K562 (cell line): Measurements from ENCODE around the gene SLC25A21. TPM values are rescaled to one million over a fixed set of nuclear protein-coding genes. Genes with fewer than 3 reads are reported as not detected.
"Not testable (repeated sequence)": the region's sequence is repeated elsewhere in the genome, so short reads cannot be mapped to it uniquely, and the experiment has no call there.

ENCODE experiments used
- ATAC-seq: fragments of 200-7000 bp; cut with Tn5 transposase; 3 replicates; pipeline ENCODE4 v1.9.1; 2020; ENCODE audit warnings: moderate library complexity
- BruUV-seq: library from RNA; stranded (reverse); fragments of 400-500 nt; replicated peaks from 2 replicates; lab custom pipeline; 2021; lab: Mats Ljungman, UMichigan
- CTCF ChIA-PET: fragments of 300-600 bp; formaldehyde crosslinking; extraction: SDS; loops from one replicate; lab custom pipeline; 2021; ENCODE audit warnings: low intra/inter-chr PET ratio; lab: Yijun Ruan, JAX
- POLR2A ChIA-PET: fragments of 300-600, 350-650 bp; sonication (Branson Sonifier 250); formaldehyde crosslinking; extraction: SDS; loops from one replicate; lab custom pipeline; 2021; ENCODE audit warnings: antibody characterized with exemption, inconsistent platforms; lab: Yijun Ruan, JAX
- DNase-seq, 4 experiments: peaks; one replicate each; pipeline versions ENCODE4 v3.0.0 to v3.0.0-alpha.2; 2011 to 2018; ENCODE audit warnings: low spot score in 3 of 4, mixed read lengths in 3 of 4; ENCODE audit errors: extremely low read depth in 1 of 4
- FAIRE-seq: peaks from 2 replicates; lab custom pipeline; 2011; peaks lifted over from hg19 to GRCh38; lab: Jason Lieb, UNC
- H2AFZ ChIP-seq: 2 replicates; pipeline ENCODE4 v1.6.0; 2011; ENCODE audit warnings: low read depth, low read length, control low read depth, inconsistent platforms
- H3K27ac ChIP-seq: fragments of 200-600 bp; 3 replicates; pipeline ENCODE4 v1.8.0; 2011; ENCODE audit warnings: low read depth, mild to moderate bottlenecking, control low read depth, inconsistent platforms, low read length, moderate library complexity, mixed read lengths; ENCODE audit errors: extremely low read depth
- H3K27me3 ChIP-seq, 2 experiments: fragments of 300-600 bp in 1 of 2; 2 replicates in 1 of 2; 3 replicates in 1 of 2; pipeline versions ENCODE4 v1.6.0 to v1.8.0; 2011; ENCODE audit warnings: inconsistent platforms in 2 of 2, low read length in 2 of 2, mild to moderate bottlenecking in 1 of 2, mixed read lengths in 1 of 2, moderate library complexity in 1 of 2; ENCODE audit not compliant: control insufficient read depth in 2 of 2, insufficient read depth in 2 of 2
- H3K36me3 ChIP-seq: fragments of 300-600 bp; 3 replicates; pipeline ENCODE4 v1.8.0; 2011; ENCODE audit warnings: mild to moderate bottlenecking, low read length, inconsistent platforms; ENCODE audit not compliant: control insufficient read depth, insufficient read depth
- H3K4me1 ChIP-seq, 2 experiments: fragments of 200-600 bp in 1 of 2; replicated peaks in 1 of 2; 2 replicates in 1 of 2; 3 replicates in 1 of 2; pipeline versions ENCODE4 v1.5.1 to v1.8.0; 2011; ENCODE audit warnings: inconsistent platforms in 2 of 2, low read length in 2 of 2, mild to moderate bottlenecking in 1 of 2, mixed read lengths in 1 of 2, moderate library complexity in 1 of 2; ENCODE audit not compliant: control insufficient read depth in 2 of 2, insufficient read depth in 2 of 2
- H3K4me2 ChIP-seq: 2 replicates; pipeline ENCODE4 v1.6.1; 2011; ENCODE audit warnings: low read length, control low read depth, inconsistent platforms, mixed read lengths; ENCODE audit not compliant: insufficient read depth
- H3K4me3 ChIP-seq: fragments of 200-600 bp; sonication (generic), shearing (Covaris generic); 2 replicates; pipeline ENCODE4 v1.5.1; 2016; ENCODE audit warnings: control low read depth, inconsistent platforms
- H3K79me2 ChIP-seq: fragments of 200-600 bp; 3 replicates; pipeline ENCODE4 v1.8.0; 2011; ENCODE audit warnings: low read length, inconsistent platforms; ENCODE audit not compliant: control insufficient read depth, insufficient read depth
- H3K9ac ChIP-seq, 2 experiments: 2 replicates each; pipeline versions ENCODE4 v1.6.0 to v1.6.1; 2011; ENCODE audit warnings: low read depth in 2 of 2, low read length in 2 of 2, control low read depth in 1 of 2, inconsistent platforms in 1 of 2, mild to moderate bottlenecking in 1 of 2, mixed read lengths in 1 of 2; ENCODE audit not compliant: insufficient read depth in 1 of 2
- H3K9me1 ChIP-seq: one replicate; pipeline ENCODE4 v1.6.0; 2011; ENCODE audit warnings: inconsistent platforms, mild to moderate bottlenecking, low read length, moderate library complexity; ENCODE audit not compliant: control insufficient read depth, insufficient read depth
- H3K9me3 ChIP-seq: replicated peaks from 2 replicates; pipeline ENCODE4 v1.5.1; 2011; ENCODE audit warnings: low read depth, low read length, inconsistent platforms; ENCODE audit not compliant: control insufficient read depth, insufficient read depth
- H4K20me1 ChIP-seq: replicated peaks from 2 replicates; pipeline ENCODE4 v1.6.1; 2011; ENCODE audit warnings: low read length, inconsistent platforms, mixed read lengths; ENCODE audit not compliant: control insufficient read depth, insufficient read depth
- DACH1 ChIP-seq: fragments of 450-650 bp; IDR thresholded peaks from 2 replicates; pipeline ENCODE4 v1.6.1; 2018; ENCODE audit not compliant: partially characterized antibody
- WGBS: fragments of 100-300 bp; shearing (Covaris generic); methylation state at CpG from one replicate; pipeline ENCODE4 v1.1.6; 2016; ENCODE audit warnings: low coverage, mixed read lengths; ENCODE audit not compliant: insufficient coverage; ENCODE audit errors: missing lambda C conversion rate; 5-methylcytosine and 5-hydroxymethylcytosine counted together
- in situ Hi-C: fragments of 300-500 bp; cut with MboI; formaldehyde crosslinking; loops from 4 replicates; pipeline ENCODE4 v1.15.0; 2018; ENCODE audit warnings: inconsistent platforms, mixed read lengths
- intact Hi-C: fragments of 100-400 bp; cut with micrococcal nuclease; formaldehyde crosslinking; loops from 2 replicates; pipeline ENCODE4 v1.14.2; 2022
- polyA plus RNA-seq, 8 experiments: library from polyadenylated mRNA; depleted of rRNA in 4 of 8; stranded (reverse) in 5 of 8; unstranded in 3 of 8; fragments of >200 nt; fragmentation: Nextera tagmentation in 2 of 8; fragmentation: Illumina TruSeq in 1 of 8; extraction: Ambion mirVana in 2 of 8; extraction: Trizol in 1 of 8; gene quantifications; 2 replicates each; pipeline versions ENCODE4 v1.2.1 to v1.2.3, GENCODE V29; 2011 to 2014; ENCODE audit warnings: inconsistent platforms in 1 of 8, missing spikeins in 1 of 8
- total RNA-seq, 7 experiments: library from RNA; depleted of rRNA in 6 of 7; stranded (reverse); fragments of >200 nt in 6 of 7; fragmentation: Illumina TruSeq in 2 of 7; extraction: Trizol in 2 of 7; gene quantifications; 2 replicates each; pipeline versions ENCODE4 v1.2.1 to v1.2.3, GENCODE V29; 2011 to 2021; ENCODE audit warnings: low replicate concordance in 1 of 7
- TF ChIP-seq, protein P1 (sequence below), 2 experiments: fragments of 450-650 bp in 1 of 2; sonication (generic) in 1 of 2; formaldehyde crosslinking in 1 of 2; IDR thresholded peaks in 1 of 2; conservative IDR thresholded peaks in 1 of 2; 2 replicates each; pipeline versions ENCODE4 v1.6.1 to v1.8.1; 2016 to 2023; ENCODE audit warnings: mild to moderate bottlenecking in 2 of 2, moderate library complexity in 2 of 2, inconsistent platforms in 1 of 2, missing genetic modification reagents in 1 of 2

SLC25A21 gene
- total and polyA plus RNA-seq, 9 of the 15 experiments (the other 6 are each of a cell fraction or from before 2014, with no cell fraction given) = 15.2 to 46.7 (median 28.7) TPM

DNA sequence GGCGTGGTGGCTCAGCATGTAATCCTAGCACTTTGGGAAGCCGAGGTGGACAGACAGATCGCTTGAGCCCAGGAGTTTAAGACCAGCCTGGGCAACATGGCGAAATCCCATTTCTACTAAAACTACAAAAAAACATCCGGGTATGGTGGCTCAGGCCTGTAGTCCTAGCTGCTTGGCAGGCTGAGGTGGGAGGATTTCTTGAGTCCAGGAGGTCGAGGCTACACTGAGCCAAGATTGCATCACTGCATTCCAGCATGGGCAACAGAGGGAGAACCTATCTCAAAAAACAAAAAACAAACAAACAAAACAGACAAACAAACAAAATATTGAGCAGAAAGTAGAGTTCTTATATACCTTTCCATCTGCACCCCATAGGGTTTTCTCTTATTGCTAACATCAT lies 9.0 kb upstream of the SLC25A21 start:
- Histone ChIP-seq H3K9me1 (no peaks in the 10 kb centered on the region), H3K9ac (no peak overlapping the region), H3K4me2 (no peak overlapping the region), H4K20me1 (no peaks in the 10 kb centered on the region), H3K4me1 (no peaks in the 10 kb centered on the region; a peak in 1 of 5 replicates), H3K27me3 (no peaks in the 10 kb centered on the region), H3K27ac (no peak overlapping the region), H3K4me3 (no peak overlapping the region), H2AFZ (no peak overlapping the region), H3K36me3 (no peaks in the 10 kb centered on the region), H3K79me2 (no peaks in the 10 kb centered on the region), H3K9me3 (no peaks in the 10 kb centered on the region)
- DNase-seq (no peak), ATAC-seq (no peak; the same call in 2 of the 3 replicates), FAIRE-seq (no peak)
- in situ Hi-C loops (no loop called here), intact Hi-C loops (no loop called here)
- POLR2A ChIA-PET = interaction anchor here (1.0 kb wide), 1 partner anchor 14 kb away, joined by 3 read pairs; no protein-coding TSS in a partner anchor
- CTCF ChIA-PET = no interaction called here
- BruUV-seq = no TSS peak
- WGBS = 27% methylated on average over 3 of the region's 6 CpGs
- TF ChIP-seq, protein P1, sequence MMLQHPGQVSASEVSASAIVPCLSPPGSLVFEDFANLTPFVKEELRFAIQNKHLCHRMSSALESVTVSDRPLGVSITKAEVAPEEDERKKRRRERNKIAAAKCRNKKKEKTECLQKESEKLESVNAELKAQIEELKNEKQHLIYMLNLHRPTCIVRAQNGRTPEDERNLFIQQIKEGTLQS (IDR thresholded peaks at IDR 0.05) = peak; percentile 63; the same call in 1 of the 2 replicates
- TF ChIP-seq, protein P1 (CRISPR knock-in tag; conservative IDR thresholded peaks at IDR 0.05) = no peak
- TF ChIP-seq DACH1 = no peak

DNA sequence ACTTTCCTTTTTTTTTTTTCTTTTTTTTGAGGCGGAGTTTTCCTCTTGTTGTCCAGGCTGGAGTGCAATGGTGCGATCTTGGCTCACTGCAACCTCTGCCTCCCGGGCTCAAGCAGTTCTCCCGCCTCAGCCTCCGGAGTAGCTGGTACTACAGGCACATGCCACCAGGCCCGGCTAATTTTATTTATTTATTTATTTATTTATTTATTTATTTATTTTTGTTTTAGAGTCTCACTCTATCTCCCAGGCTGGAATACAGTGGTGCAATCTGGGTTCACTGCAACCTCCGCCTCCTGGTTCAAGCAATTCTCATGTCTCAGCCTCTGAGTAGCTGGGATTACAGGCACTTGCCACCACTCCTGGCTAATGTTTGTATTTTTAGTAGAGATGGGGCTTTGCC lies 8.5 kb upstream of the SLC25A21 start:
- H3K9ac ChIP-seq, DNase-seq, H3K27ac ChIP-seq, H3K9me3 ChIP-seq, H3K79me2 ChIP-seq, BruUV-seq, H3K4me1 ChIP-seq, H3K27me3 ChIP-seq, H2AFZ ChIP-seq, H3K9me1 ChIP-seq, ATAC-seq, H3K36me3 ChIP-seq, intact Hi-C loops, in situ Hi-C loops, FAIRE-seq, H4K20me1 ChIP-seq, CTCF ChIA-PET, H3K4me3 ChIP-seq, H3K4me2 ChIP-seq: not testable (repeated sequence)
- POLR2A ChIA-PET = interaction anchor here (1.0 kb wide), 1 partner anchor 13 kb away, joined by 3 read pairs; no protein-coding TSS in a partner anchor
- 76% methylated on average over 3 of the region's 7 CpGs for WGBS
